IMR-90 (cell line): ENCODE measurements around the gene GPR15LG.

Experiments used
- MAFK ChIP-seq: IDR thresholded peaks from 2 replicates; pipeline ENCODE4 v1.6.1; 2012; ENCODE audit warnings: low read depth, low read length, improper control_type of control experiment
- MAZ ChIP-seq: IDR thresholded peaks from 2 replicates; pipeline ENCODE4 v1.6.1; 2012; ENCODE audit warnings: low read depth, mild to moderate bottlenecking, low read length, improper control_type of control experiment, moderate library complexity, borderline replicate concordance
- MXI1 ChIP-seq: IDR thresholded peaks from 2 replicates; pipeline ENCODE4 v1.6.1; 2012; ENCODE audit warnings: low read depth, mild to moderate bottlenecking, low read length, moderate library complexity, borderline replicate concordance
- NFE2L2 ChIP-seq: fragments of 150-350 bp; IDR thresholded peaks from 2 replicates; pipeline ENCODE4 v1.6.1; 2016; ENCODE audit warnings: low read depth, mild to moderate bottlenecking, low read length
- POLR2A ChIP-seq: IDR thresholded peaks from 2 replicates; pipeline ENCODE4 v1.6.1; 2012; ENCODE audit warnings: mild to moderate bottlenecking, low read depth, low read length
- RFX5 ChIP-seq: IDR thresholded peaks from 2 replicates; pipeline ENCODE4 v1.8.0; 2012; ENCODE audit warnings: low read depth, mild to moderate bottlenecking, low read length, moderate library complexity
- SMC3 ChIP-seq: fragments of 150-350 bp; IDR thresholded peaks from 2 replicates; pipeline ENCODE4 v1.6.1; 2016; ENCODE audit warnings: low read depth, mild to moderate bottlenecking, antibody characterized with exemption, low read length, moderate library complexity
- TF ChIP-seq, protein P1 (sequence below): conservative IDR thresholded peaks from 2 replicates; pipeline ENCODE4 v1.5.1; 2012; ENCODE audit warnings: mild to moderate bottlenecking, low read depth, low read length, improper control_type of control experiment
- TF ChIP-seq, protein P2 (sequence below): fragments of 150-350 bp; IDR thresholded peaks from 2 replicates; pipeline ENCODE4 v1.6.1; 2017; ENCODE audit warnings: mild to moderate bottlenecking, antibody characterized with exemption, low read length, low read depth
- TF ChIP-seq, protein P3 (sequence below): fragments of 150-350 bp; IDR thresholded peaks from 2 replicates; pipeline ENCODE4 v1.6.1; 2016; ENCODE audit warnings: low read depth, mild to moderate bottlenecking, low read length, moderate library complexity, borderline replicate concordance

DNA sequence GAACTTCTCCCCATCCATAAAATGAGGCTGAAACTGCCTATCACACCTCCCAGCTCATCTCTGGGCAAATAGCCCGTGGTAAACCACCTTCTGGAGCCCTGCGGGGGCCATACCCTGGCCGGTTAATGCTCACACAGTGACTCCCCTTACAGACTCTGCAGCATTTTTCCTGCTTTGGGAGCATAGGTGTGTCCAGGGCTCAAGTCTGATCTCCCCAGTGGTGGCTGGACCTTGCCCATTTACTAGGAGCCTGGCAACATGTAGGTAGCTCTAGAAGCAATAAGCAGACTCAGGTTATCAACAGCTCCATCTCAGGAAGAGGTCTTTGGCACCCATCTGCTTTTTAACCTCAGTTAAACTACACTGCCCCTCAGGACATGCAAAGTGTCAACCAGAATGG lies 15.2 kb downstream of the GPR15LG start:
- TF ChIP-seq POLR2A (no peak), MXI1 (no peak), MAFK (no peak), SMC3 (no peak), RFX5 (no peak), MAZ (no peak), NFE2L2 (no peak)
- TF ChIP-seq, protein P1, sequence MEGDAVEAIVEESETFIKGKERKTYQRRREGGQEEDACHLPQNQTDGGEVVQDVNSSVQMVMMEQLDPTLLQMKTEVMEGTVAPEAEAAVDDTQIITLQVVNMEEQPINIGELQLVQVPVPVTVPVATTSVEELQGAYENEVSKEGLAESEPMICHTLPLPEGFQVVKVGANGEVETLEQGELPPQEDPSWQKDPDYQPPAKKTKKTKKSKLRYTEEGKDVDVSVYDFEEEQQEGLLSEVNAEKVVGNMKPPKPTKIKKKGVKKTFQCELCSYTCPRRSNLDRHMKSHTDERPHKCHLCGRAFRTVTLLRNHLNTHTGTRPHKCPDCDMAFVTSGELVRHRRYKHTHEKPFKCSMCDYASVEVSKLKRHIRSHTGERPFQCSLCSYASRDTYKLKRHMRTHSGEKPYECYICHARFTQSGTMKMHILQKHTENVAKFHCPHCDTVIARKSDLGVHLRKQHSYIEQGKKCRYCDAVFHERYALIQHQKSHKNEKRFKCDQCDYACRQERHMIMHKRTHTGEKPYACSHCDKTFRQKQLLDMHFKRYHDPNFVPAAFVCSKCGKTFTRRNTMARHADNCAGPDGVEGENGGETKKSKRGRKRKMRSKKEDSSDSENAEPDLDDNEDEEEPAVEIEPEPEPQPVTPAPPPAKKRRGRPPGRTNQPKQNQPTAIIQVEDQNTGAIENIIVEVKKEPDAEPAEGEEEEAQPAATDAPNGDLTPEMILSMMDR: no peak
- TF ChIP-seq, protein P2, sequence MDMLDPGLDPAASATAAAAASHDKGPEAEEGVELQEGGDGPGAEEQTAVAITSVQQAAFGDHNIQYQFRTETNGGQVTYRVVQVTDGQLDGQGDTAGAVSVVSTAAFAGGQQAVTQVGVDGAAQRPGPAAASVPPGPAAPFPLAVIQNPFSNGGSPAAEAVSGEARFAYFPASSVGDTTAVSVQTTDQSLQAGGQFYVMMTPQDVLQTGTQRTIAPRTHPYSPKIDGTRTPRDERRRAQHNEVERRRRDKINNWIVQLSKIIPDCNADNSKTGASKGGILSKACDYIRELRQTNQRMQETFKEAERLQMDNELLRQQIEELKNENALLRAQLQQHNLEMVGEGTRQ: no peak
- TF ChIP-seq, protein P3, sequence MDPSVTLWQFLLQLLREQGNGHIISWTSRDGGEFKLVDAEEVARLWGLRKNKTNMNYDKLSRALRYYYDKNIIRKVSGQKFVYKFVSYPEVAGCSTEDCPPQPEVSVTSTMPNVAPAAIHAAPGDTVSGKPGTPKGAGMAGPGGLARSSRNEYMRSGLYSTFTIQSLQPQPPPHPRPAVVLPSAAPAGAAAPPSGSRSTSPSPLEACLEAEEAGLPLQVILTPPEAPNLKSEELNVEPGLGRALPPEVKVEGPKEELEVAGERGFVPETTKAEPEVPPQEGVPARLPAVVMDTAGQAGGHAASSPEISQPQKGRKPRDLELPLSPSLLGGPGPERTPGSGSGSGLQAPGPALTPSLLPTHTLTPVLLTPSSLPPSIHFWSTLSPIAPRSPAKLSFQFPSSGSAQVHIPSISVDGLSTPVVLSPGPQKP: no peak
